ENCODE data around the gene CRELD2. TPM values are rescaled to one million over a fixed set of nuclear protein-coding genes. Genes with fewer than 3 reads are reported as not detected.

CRELD2 gene
- total and polyA plus RNA-seq, 2 of the 8 experiments (the other 6 are each of a cell fraction or from before 2014, with no cell fraction given), result 24.5 to 36.6 TPM

- FAIRE-seq, result no peak
- Histone ChIP-seq H2BK12ac (ENCODE audit: low read depth, low read length) (peak overlapping the region; percentile 29; the same call in 1 of the 2 replicates), H4K5ac (ENCODE audit: insufficient read length, low read depth, low read length) (no peak overlapping the region), H3K14ac (ENCODE audit: insufficient read length) (no peak overlapping the region), H3K4me2 (ENCODE audit: insufficient read depth in 1 of 2, low read depth in 2 of 2, low read length in 2 of 2) (no peak overlapping the region), H2BK5ac (ENCODE audit: low read depth, low read length) (no peak overlapping the region), H3K4me1 (replicated peaks in 1 of 4; ENCODE audit: control insufficient read depth in 3 of 4, insufficient read depth in 4 of 4, low read length in 3 of 4) (peaks cover 0 to 12% (median 6%) of the 10 kb centered on the region in 4 experiments; a peak in 4 of 7 replicates), H2BK15ac (ENCODE audit: low read length) (peak overlapping the region; percentile 37), H4K20me1 (replicated peaks in 1 of 2; ENCODE audit: control insufficient read depth in 1 of 2, insufficient read depth in 2 of 2, low read length in 2 of 2) (peaks cover 0 to 15% of the 10 kb centered on the region in 2 experiments), H3K9ac (replicated peaks in 1 of 4; ENCODE audit: extremely low read depth in 1 of 4, low read depth in 3 of 4, low read length in 3 of 4) (peak overlapping the region in 1 of 4 experiments; percentile 54; a peak in 1 of 7 replicates), H4K8ac (ENCODE audit: extremely low read depth, insufficient read depth, low read length) (0 out of 2 replicates have a peak overlapping the region, but pooled peaks have one; percentile 28), H3K4me3 (ENCODE audit: extremely low read depth in 1 of 4, insufficient read depth in 2 of 4, low read depth in 3 of 4, low read length in 4 of 4) (no peak overlapping the region), H2BK120ac (replicated peaks; ENCODE audit: low read depth, low read length) (peak overlapping the region; percentile 43), H3K23me2 (ENCODE audit: low read depth, low read length) (peaks cover 24% of the 10 kb centered on the region), H3K36me3 (ENCODE audit: control insufficient read depth in 2 of 4, insufficient read depth in 4 of 4, low read length in 3 of 4) (no peaks in the 10 kb centered on the region; a peak in 1 of 8 replicates), H2BK20ac (ENCODE audit: low read length) (no peak overlapping the region), H4K91ac (replicated peaks; ENCODE audit: insufficient read length, low read length) (no peak overlapping the region), H3K18ac (ENCODE audit: extremely low read depth, low read length) (no peak overlapping the region), H2AFZ (ENCODE audit: low read length) (no peak overlapping the region), H3K56ac (replicated peaks; ENCODE audit: insufficient read length, low read depth, low read length) (peak overlapping the region; percentile 100), H3K27ac (ENCODE audit: low read depth, low read length) (no peak overlapping the region), H3K4ac (replicated peaks; ENCODE audit: insufficient read length, low read depth, low read length) (peak overlapping the region; percentile 53), H3K27me3 (replicated peaks in 1 of 4; ENCODE audit: control insufficient read depth in 3 of 4, extremely low read depth in 1 of 4, insufficient read depth in 3 of 4, low read length in 3 of 4) (peaks cover 6 to 33% (median 24%) of the 10 kb centered on the region in 4 experiments), H2AK5ac (ENCODE audit: low read depth, low read length) (peak overlapping the region; percentile 47), H3K23ac (ENCODE audit: insufficient read length) (peak overlapping the region; percentile 99), H3K79me1 (ENCODE audit: low read depth, low read length) (peaks cover 6% of the 10 kb centered on the region), H3K79me2 (ENCODE audit: control insufficient read depth in 1 of 2, insufficient read depth in 2 of 2, low read length in 2 of 2) (no peaks in the 10 kb centered on the region), H3K9me3 (ENCODE audit: insufficient read depth in 2 of 2, low read depth in 1 of 2, low read length in 1 of 2) (no peaks in the 10 kb centered on the region)
- ChIA-PET POLR2A (ENCODE audit: partially characterized antibody) (no interaction called here), CTCF (ENCODE audit: partially characterized antibody) (no interaction called here)
- DNase-seq (ENCODE audit: low read depth in 1 of 2, low spot score in 2 of 2), result no peak
- 81 to 100% methylated on average over 2 to 5 of the region's 5 CpGs for WGBS, 2 experiments (ENCODE audit: extremely low coverage in 1 of 2, insufficient coverage in 1 of 2, insufficient read length in 1 of 2, insufficient replicate concordance in 2 of 2, low coverage in 1 of 2, low lambda C conversion rate in 2 of 2, missing lambda C conversion rate in 1 of 2)
- TF ChIP-seq MAFK (IDR thresholded peaks at IDR 0.05; ENCODE audit: low read depth, low read length) (no peak), JUN (IDR thresholded peaks at IDR 0.05; ENCODE audit: low read depth, low read length) (no peak), ATF3 (IDR thresholded peaks at IDR 0.05; ENCODE audit: insufficient read depth, low read depth, low read length) (no peak)
- TF ChIP-seq, protein P1, sequence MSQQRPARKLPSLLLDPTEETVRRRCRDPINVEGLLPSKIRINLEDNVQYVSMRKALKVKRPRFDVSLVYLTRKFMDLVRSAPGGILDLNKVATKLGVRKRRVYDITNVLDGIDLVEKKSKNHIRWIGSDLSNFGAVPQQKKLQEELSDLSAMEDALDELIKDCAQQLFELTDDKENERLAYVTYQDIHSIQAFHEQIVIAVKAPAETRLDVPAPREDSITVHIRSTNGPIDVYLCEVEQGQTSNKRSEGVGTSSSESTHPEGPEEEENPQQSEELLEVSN (IDR thresholded peaks at IDR 0.05), result no peak
Observed at GRCh38 chr22:49973018-49973961, 54.9 kb downstream of the CRELD2 start.
